BLaER1 (cell line): ENCODE measurements around the gene WRNIP1.

Experiments
- H3K27ac ChIP-seq: shearing (Covaris generic); formaldehyde crosslinking; 2 replicates; pipeline ENCODE4 v1.8.1; 2022
- H3K27me3 ChIP-seq: shearing (Covaris generic); formaldehyde crosslinking; 2 replicates; pipeline ENCODE4 v1.8.1; 2022
- H3K36me3 ChIP-seq: shearing (Covaris generic); formaldehyde crosslinking; 2 replicates; pipeline ENCODE4 v1.8.1; 2022
- H3K4me1 ChIP-seq: shearing (Covaris generic); formaldehyde crosslinking; 2 replicates; pipeline ENCODE4 v1.8.1; 2022
- H3K4me2 ChIP-seq: shearing (Covaris generic); formaldehyde crosslinking; 2 replicates; pipeline ENCODE4 v1.8.1; 2022
- H3K4me3 ChIP-seq: shearing (Covaris generic); formaldehyde crosslinking; 2 replicates; pipeline ENCODE4 v1.8.1; 2022
- H3K9ac ChIP-seq: shearing (Covaris generic); formaldehyde crosslinking; 2 replicates; pipeline ENCODE4 v1.8.1; 2022
- H3K9me3 ChIP-seq: shearing (Covaris generic); formaldehyde crosslinking; 2 replicates; pipeline ENCODE4 v1.8.1; 2022
- H4K20me1 ChIP-seq: shearing (Covaris generic); formaldehyde crosslinking; 2 replicates; pipeline ENCODE4 v1.8.1; 2022
- Cebpa-rat ChIP-seq: shearing (Covaris generic); IDR thresholded peaks from 2 replicates; pipeline ENCODE4 v1.8.1; 2022

The WRNIP1 gene

GRCh38 chr6:2740581-2740980 lies 24.6 kb upstream of the WRNIP1 start:
- H3K36me3 ChIP-seq: no peaks in the 10 kb centered on the region
- H3K4me3 ChIP-seq: no peak overlapping the region
- TF ChIP-seq Cebpa-rat: no peak
- H3K9ac ChIP-seq: no peak overlapping the region
- no peak overlapping the region for H3K27ac ChIP-seq
- H4K20me1 ChIP-seq: no peaks in the 10 kb centered on the region
- no peak overlapping the region for H3K4me2 ChIP-seq
- H3K4me1 ChIP-seq: peaks cover 45% of the 10 kb centered on the region
- no peaks in the 10 kb centered on the region for H3K9me3 ChIP-seq
- H3K27me3 ChIP-seq: no peaks in the 10 kb centered on the region

DNA sequence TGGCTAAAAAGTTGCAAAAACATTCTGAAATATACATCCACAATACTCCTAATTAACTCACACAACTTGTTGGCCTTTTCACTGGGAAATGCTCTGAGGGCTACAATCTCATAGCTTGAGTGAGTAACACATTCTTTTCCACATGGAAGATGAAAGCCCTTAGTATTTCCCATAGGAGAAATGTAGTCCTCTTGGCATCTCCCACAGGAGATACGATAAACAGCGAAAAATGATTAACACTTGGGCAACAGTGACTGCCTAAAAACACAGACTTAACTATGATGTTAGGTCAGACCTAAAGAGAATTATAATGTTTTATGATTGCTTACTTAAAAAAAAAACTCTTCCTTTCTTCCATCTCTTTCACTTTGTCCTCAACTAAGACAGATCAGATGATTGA lies 23.4 kb upstream of the WRNIP1 start:
- no peak overlapping the region for H3K27ac ChIP-seq
- H3K9me3 ChIP-seq: no peaks in the 10 kb centered on the region
- H3K4me1 ChIP-seq: peaks cover 33% of the 10 kb centered on the region
- H3K4me2 ChIP-seq: no peak overlapping the region
- TF ChIP-seq Cebpa-rat: no peak
- no peaks in the 10 kb centered on the region for H4K20me1 ChIP-seq
- H3K36me3 ChIP-seq: no peaks in the 10 kb centered on the region
- no peak overlapping the region for H3K9ac ChIP-seq
- no peak overlapping the region for H3K4me3 ChIP-seq
- H3K27me3 ChIP-seq: no peaks in the 10 kb centered on the region

DNA sequence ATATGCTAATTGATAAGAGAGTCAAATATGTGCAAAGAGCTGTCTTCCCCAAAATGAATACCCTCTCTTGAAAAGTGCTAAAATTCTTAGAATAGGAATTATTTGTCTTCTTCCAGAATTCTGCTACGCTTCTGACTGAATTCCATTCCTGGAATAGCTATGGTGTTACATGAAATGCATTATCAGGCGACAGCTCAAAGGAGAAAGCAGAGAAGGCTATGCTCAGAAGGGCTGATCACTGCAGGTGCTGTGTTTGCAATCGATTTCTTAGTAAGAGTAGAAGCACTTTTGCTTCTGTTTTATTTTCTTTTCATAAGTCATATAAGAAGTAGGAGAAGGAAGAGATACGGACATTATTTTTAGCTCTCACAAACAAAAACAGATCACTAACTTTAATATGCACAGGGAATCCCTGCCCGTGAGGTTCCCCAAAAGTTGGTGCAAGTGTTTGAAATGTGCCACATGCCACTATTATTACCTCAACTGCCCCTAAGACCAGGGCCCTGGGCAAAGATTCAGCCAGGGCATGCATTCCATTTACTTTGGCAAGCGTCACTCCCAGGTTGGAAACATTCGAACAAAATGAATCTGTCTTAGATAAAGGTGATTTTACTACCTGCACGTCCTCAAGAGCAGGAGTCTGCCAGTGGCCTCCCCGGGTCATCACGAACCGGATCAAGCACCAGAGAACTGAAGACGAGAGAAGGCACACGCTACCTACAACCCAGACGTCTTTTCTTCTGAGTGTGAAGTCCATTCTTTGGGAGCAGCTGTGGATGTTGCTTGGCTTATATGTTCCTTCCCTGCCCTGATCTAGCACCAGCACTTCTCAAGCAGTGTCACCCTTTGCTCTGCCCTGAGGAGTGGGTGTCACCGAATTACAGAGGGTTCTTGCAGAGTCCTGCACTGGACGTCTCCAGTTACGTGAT lies 21.6 kb upstream of the WRNIP1 start:
- Histone ChIP-seq H3K36me3 (no peaks in the 10 kb centered on the region), H3K4me3 (no peak overlapping the region), H4K20me1 (no peaks in the 10 kb centered on the region), H3K9me3 (no peaks in the 10 kb centered on the region), H3K4me2 (peak overlapping the region; percentile 49), H3K4me1 (peaks cover 16% of the 10 kb centered on the region), H3K27ac (no peak overlapping the region), H3K9ac (no peak overlapping the region), H3K27me3 (no peaks in the 10 kb centered on the region)
- no peak for TF ChIP-seq Cebpa-rat

DNA sequence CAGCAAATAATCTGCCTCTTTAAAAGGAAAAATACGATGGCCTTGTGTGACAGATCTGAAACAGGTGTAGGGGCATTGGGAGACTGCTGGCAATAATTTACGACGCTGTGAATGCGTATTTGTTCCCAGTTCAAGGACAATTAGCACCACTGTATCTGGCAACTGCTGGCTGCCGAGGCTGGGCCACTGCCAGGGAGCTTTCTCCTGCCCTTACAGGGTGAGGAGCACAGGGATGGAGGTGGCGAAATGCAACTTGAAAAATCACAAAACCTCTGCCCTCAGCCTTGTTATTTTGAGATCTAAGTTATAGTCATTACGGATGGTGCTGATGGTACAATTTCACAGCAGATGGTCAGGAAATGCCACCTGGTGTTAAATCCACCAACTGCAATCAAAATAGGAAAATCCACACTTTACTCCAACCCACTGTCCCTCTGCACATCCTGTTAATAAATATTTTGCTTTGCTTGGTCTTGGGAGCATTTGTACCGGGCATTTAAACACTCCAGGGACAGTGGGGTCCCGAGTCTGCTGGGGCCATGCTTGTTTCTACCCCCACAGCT lies 20.9 kb upstream of the WRNIP1 start:
- TF ChIP-seq Cebpa-rat: no peak
- Histone ChIP-seq H3K4me2 (peak overlapping the region; percentile 49), H3K27ac (no peak overlapping the region), H3K9me3 (no peaks in the 10 kb centered on the region), H3K27me3 (no peaks in the 10 kb centered on the region), H3K36me3 (no peaks in the 10 kb centered on the region), H3K9ac (no peak overlapping the region), H4K20me1 (no peaks in the 10 kb centered on the region), H3K4me3 (no peak overlapping the region), H3K4me1 (peaks cover 10% of the 10 kb centered on the region)

GRCh38 chr6:2744778-2745177 lies 20.4 kb upstream of the WRNIP1 start:
- H3K4me1 ChIP-seq: peaks cover 10% of the 10 kb centered on the region
- H3K27ac ChIP-seq: no peak overlapping the region
- H4K20me1 ChIP-seq: no peaks in the 10 kb centered on the region
- no peak for TF ChIP-seq Cebpa-rat
- no peak overlapping the region for H3K4me3 ChIP-seq
- peak overlapping the region; percentile 49 for H3K4me2 ChIP-seq
- H3K36me3 ChIP-seq: no peaks in the 10 kb centered on the region
- no peaks in the 10 kb centered on the region for H3K9me3 ChIP-seq
- H3K9ac ChIP-seq: no peak overlapping the region
- no peaks in the 10 kb centered on the region for H3K27me3 ChIP-seq

GRCh38 chr6:2745246-2745645 lies 19.9 kb upstream of the WRNIP1 start:
- no peaks in the 10 kb centered on the region for H3K9me3 ChIP-seq
- no peak for TF ChIP-seq Cebpa-rat
- H3K27me3 ChIP-seq: no peaks in the 10 kb centered on the region
- H3K36me3 ChIP-seq: no peaks in the 10 kb centered on the region
- no peaks in the 10 kb centered on the region for H4K20me1 ChIP-seq
- H3K27ac ChIP-seq: no peak overlapping the region
- no peak overlapping the region for H3K9ac ChIP-seq
- peaks cover 10% of the 10 kb centered on the region for H3K4me1 ChIP-seq
- H3K4me2 ChIP-seq: no peak overlapping the region
- no peak overlapping the region for H3K4me3 ChIP-seq

- no peaks in the 10 kb centered on the region for H3K27me3 ChIP-seq
- no peaks in the 10 kb centered on the region for H3K36me3 ChIP-seq
- H3K9me3 ChIP-seq: no peaks in the 10 kb centered on the region
- H4K20me1 ChIP-seq: no peaks in the 10 kb centered on the region
- no peak overlapping the region for H3K4me2 ChIP-seq
- H3K4me1 ChIP-seq: peaks cover 12% of the 10 kb centered on the region
- H3K4me3 ChIP-seq: no peak overlapping the region
- no peak overlapping the region for H3K9ac ChIP-seq
- H3K27ac ChIP-seq: no peak overlapping the region
- TF ChIP-seq Cebpa-rat: no peak
Measured at GRCh38 chr6:2746557-2747061, 18.6 kb upstream of the WRNIP1 start.

- Histone ChIP-seq H3K36me3 (no peaks in the 10 kb centered on the region), H3K27ac (no peak overlapping the region), H4K20me1 (no peaks in the 10 kb centered on the region), H3K9me3 (no peaks in the 10 kb centered on the region), H3K4me3 (no peak overlapping the region), H3K4me1 (peaks cover 24% of the 10 kb centered on the region), H3K9ac (no peak overlapping the region), H3K4me2 (no peak overlapping the region), H3K27me3 (no peaks in the 10 kb centered on the region)
- no peak for TF ChIP-seq Cebpa-rat
Measured at GRCh38 chr6:2748183-2748582, 17.0 kb upstream of the WRNIP1 start.

DNA sequence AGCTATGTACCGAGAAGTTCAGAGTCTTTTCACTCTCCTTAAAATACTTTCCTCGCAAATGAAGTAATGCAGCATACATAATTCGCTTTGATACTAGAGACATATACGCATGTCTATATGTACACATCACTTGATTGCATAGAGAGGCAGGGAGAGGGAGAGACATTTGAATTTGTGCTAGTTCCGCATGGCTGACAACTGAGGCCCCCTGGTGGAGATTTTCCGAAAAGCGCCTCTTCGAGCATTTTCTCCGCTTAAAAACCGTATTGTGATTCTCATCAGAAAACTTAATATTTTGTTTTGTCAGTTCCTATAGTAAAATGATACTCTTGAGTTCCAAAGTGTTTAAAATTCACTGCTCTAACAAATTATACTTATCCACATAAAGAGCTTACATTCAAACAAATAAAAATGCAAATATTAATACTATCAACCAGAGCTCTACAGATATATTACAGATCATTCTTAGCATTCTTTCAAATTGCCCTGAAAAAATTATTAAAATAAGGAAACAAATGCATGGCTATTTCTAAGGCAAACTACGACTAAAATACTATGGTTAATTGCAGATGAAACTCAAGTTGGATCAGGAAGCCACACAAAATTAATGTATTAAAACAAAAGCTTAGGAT lies 15.1 kb upstream of the WRNIP1 start:
- no peaks in the 10 kb centered on the region for H3K27me3 ChIP-seq
- no peaks in the 10 kb centered on the region for H4K20me1 ChIP-seq
- H3K9ac ChIP-seq: no peak overlapping the region
- no peak overlapping the region for H3K4me3 ChIP-seq
- H3K36me3 ChIP-seq: no peaks in the 10 kb centered on the region
- TF ChIP-seq Cebpa-rat: no peak
- H3K4me2 ChIP-seq: no peak overlapping the region
- H3K27ac ChIP-seq: no peak overlapping the region
- peaks cover 14% of the 10 kb centered on the region for H3K4me1 ChIP-seq
- H3K9me3 ChIP-seq: no peaks in the 10 kb centered on the region

DNA sequence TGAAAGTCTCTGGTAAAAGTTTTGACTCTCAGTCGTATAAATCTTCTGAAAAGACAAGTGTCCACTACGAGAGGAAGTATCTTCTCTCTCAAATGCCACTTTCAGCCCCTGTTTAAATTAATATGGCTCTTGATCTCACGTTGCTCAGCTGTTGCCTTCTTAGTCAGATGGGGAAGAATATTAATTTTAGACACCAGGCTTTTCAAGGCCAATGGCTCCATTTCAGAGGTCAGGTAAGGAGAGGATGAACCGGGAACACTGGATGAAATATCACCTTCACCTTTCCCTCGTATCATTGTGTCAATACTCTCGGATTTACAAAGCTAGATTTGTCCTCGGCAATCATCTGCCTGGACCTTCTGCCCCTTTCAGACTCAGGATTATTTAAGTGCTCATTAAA lies 14.4 kb upstream of the WRNIP1 start, which contains the start of gene MYLK4:
TSS of gene MYLK4 (minus strand) at position 91 of the 400 bp plus-strand sequence. CDS start 1,628 bp downstream, outside the sequence.
- H3K4me2 ChIP-seq: no peak within 1 kb of the TSS
- no peak within 1 kb of the TSS for H3K4me3 ChIP-seq
- H3K4me1 ChIP-seq: peaks cover 14% of the 10 kb centered on the region
- H4K20me1 ChIP-seq: no peaks in the 10 kb centered on the region
- H3K36me3 ChIP-seq: no peaks in the 10 kb centered on the region
- no peak within 1 kb of the TSS for H3K9ac ChIP-seq
- H3K27me3 ChIP-seq: no peaks in the 10 kb centered on the region
- no peak within 1 kb of the TSS for H3K27ac ChIP-seq
- TF ChIP-seq Cebpa-rat: no peak
- no peaks in the 10 kb centered on the region for H3K9me3 ChIP-seq
